Smooth muscle cell (in vitro differentiated cells): Measurements from ENCODE around the gene USP31. TPM values are rescaled to one million over a fixed set of nuclear protein-coding genes. Genes with fewer than 3 reads are reported as not detected.

Experiments used
- DNase-seq: peaks from one replicate; lab custom pipeline; 2025; ENCODE audit not compliant: unreplicated experiment; lab: John Stamatoyannopoulos, UW
- H2AFZ ChIP-seq: fragments of 200-600 bp; sonication (generic); 2 replicates; pipeline ENCODE4 v1.6.0; 2016; ENCODE audit warnings: antibody characterized with exemption, low read depth, mild to moderate bottlenecking
- H3F3A ChIP-seq: fragments of 200-600 bp; sonication (generic); 2 replicates; pipeline ENCODE4 v1.6.0; 2017; ENCODE audit warnings: antibody characterized with exemption, low read depth
- H3K27ac ChIP-seq: fragments of 200-600 bp; sonication (generic); 2 replicates; pipeline ENCODE4 v1.5.1; 2016; ENCODE audit warnings: low read depth, mild to moderate bottlenecking
- H3K27me3 ChIP-seq: fragments of 200-600 bp; sonication (generic); 2 replicates; pipeline ENCODE4 v1.6.1; 2016; ENCODE audit warnings: low read depth, mild to moderate bottlenecking
- H3K36me3 ChIP-seq: fragments of 200-600 bp; sonication (generic); 2 replicates; pipeline ENCODE4 v1.5.1; 2016; ENCODE audit warnings: low read depth
- H3K4me1 ChIP-seq: fragments of 200-600 bp; sonication (generic); 2 replicates; pipeline ENCODE4 v1.5.1; 2016; ENCODE audit warnings: low read depth
- H3K4me2 ChIP-seq: fragments of 200-600 bp; sonication (generic); 2 replicates; pipeline ENCODE4 v1.6.0; 2016; ENCODE audit warnings: mild to moderate bottlenecking
- H3K4me3 ChIP-seq: fragments of 200-600 bp; sonication (generic); 2 replicates; pipeline ENCODE4 v1.5.1; 2016; ENCODE audit warnings: mild to moderate bottlenecking
- H3K79me2 ChIP-seq: fragments of 200-600 bp; sonication (generic); 2 replicates; pipeline ENCODE4 v1.6.0; 2016; ENCODE audit warnings: low read depth, mild to moderate bottlenecking
- H3K9ac ChIP-seq: fragments of 200-600 bp; sonication (generic); 2 replicates; pipeline ENCODE4 v1.6.0; 2016; ENCODE audit warnings: low read depth
- H3K9me3 ChIP-seq: fragments of 200-600 bp; sonication (generic); replicated peaks from 2 replicates; pipeline ENCODE4 v1.5.1; 2016; ENCODE audit warnings: low read depth
- H4K20me1 ChIP-seq: fragments of 200-600 bp; sonication (generic); 2 replicates; pipeline ENCODE4 v1.6.0; 2016; ENCODE audit warnings: low read depth
- WGBS: methylation state at CpG from one replicate; pipeline ENCODE4 v1.1.7; 2016; ENCODE audit warnings: low lambda C conversion rate; 5-methylcytosine and 5-hydroxymethylcytosine counted together
- polyA plus RNA-seq: library from polyadenylated mRNA; unstranded; fragments of >200 nt; fragmentation: Nextera tagmentation; extraction: Ambion mirVana; gene quantifications from 2 replicates; pipeline ENCODE4 v1.2.1, GENCODE V29; 2016
- total RNA-seq: library from RNA; depleted of rRNA; stranded (reverse); fragments of >200 nt; gene quantifications from 2 replicates; pipeline ENCODE4 v1.2.3, GENCODE V29; 2014
- TF ChIP-seq, protein P1 (sequence below): fragments of 200-600 bp; sonication (generic); IDR thresholded peaks from 2 replicates; pipeline ENCODE4 v1.5.1; 2017; ENCODE audit warnings: borderline replicate concordance, mild to moderate bottlenecking, antibody characterized with exemption; ENCODE audit not compliant: insufficient read depth, poor library complexity, severe bottlenecking

The USP31 gene
- total and polyA plus RNA-seq, 2 experiments from 2014 or later: 2.7 to 5.7 TPM

- Histone ChIP-seq H3F3A (peaks cover 6% of the 10 kb centered on the region), H3K9me3 (no peaks in the 10 kb centered on the region), H3K27me3 (no peaks in the 10 kb centered on the region), H2AFZ (no peak overlapping the region), H3K4me1 (no peaks in the 10 kb centered on the region), H3K4me2 (no peak overlapping the region), H4K20me1 (no peaks in the 10 kb centered on the region), H3K36me3 (no peaks in the 10 kb centered on the region), H3K9ac (no peak overlapping the region), H3K79me2 (no peaks in the 10 kb centered on the region), H3K27ac (no peak overlapping the region), H3K4me3 (no peak overlapping the region)
- TF ChIP-seq, protein P1, sequence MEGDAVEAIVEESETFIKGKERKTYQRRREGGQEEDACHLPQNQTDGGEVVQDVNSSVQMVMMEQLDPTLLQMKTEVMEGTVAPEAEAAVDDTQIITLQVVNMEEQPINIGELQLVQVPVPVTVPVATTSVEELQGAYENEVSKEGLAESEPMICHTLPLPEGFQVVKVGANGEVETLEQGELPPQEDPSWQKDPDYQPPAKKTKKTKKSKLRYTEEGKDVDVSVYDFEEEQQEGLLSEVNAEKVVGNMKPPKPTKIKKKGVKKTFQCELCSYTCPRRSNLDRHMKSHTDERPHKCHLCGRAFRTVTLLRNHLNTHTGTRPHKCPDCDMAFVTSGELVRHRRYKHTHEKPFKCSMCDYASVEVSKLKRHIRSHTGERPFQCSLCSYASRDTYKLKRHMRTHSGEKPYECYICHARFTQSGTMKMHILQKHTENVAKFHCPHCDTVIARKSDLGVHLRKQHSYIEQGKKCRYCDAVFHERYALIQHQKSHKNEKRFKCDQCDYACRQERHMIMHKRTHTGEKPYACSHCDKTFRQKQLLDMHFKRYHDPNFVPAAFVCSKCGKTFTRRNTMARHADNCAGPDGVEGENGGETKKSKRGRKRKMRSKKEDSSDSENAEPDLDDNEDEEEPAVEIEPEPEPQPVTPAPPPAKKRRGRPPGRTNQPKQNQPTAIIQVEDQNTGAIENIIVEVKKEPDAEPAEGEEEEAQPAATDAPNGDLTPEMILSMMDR: no peak
- WGBS: 95% methylated on average over 20 of the region's 20 CpGs
- no peak for DNase-seq
These were observed 81.0 kb downstream of the USP31 start for GRCh38 chr16:23068079-23068736.

DNA sequence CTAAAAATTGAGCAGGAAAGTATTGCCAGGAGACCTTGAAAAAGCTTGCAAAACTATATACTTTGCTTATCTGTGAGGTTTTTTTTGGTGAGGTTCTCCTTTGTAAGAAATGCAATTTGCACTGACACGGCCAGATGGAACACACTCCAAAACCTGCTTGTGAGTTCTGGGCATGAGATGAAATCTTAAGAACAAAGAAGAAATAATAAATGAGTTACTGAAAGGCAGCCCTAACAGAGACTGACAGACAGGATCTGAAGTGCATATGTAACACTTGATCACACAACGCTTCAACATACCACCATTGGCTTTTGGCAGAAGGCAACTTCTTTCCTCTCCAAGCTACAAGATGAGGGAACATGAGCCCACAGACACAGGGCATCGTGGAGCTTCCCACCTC is 82.6 kb downstream of the USP31 start:
- Histone ChIP-seq H3F3A (peaks cover 6% of the 10 kb centered on the region), H4K20me1 (no peaks in the 10 kb centered on the region), H3K9ac (no peak overlapping the region), H3K27ac (no peak overlapping the region), H3K79me2 (no peaks in the 10 kb centered on the region), H3K4me2 (no peak overlapping the region), H2AFZ (no peak overlapping the region), H3K36me3 (no peaks in the 10 kb centered on the region), H3K4me3 (no peak overlapping the region), H3K9me3 (no peaks in the 10 kb centered on the region), H3K27me3 (no peaks in the 10 kb centered on the region), H3K4me1 (no peaks in the 10 kb centered on the region)
- 94% methylated on average over 3 of the region's 3 CpGs for WGBS
- no peak for DNase-seq
- TF ChIP-seq, protein P1: no peak

DNA sequence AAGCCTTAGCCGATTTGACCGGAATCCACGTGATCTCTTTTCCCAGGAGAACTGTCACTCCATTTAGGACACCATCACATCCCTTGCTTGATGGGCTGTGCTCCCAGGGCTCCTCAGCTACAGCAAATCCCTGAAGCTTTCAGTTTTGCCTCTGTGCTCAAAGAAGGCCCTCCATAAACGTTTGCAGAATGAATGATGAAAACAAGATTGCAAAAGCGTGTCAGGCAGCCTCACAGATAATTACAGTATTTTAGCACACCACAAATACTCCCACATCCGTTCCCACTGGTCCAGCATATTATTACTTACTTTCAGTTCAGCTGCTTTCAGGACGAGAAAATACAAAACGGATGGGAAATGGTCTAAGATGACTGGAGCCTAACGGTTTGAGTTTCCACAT is 84.6 kb downstream of the USP31 start:
- Histone ChIP-seq H3K4me3 (no peak overlapping the region), H4K20me1 (peaks cover 3% of the 10 kb centered on the region), H2AFZ (no peak overlapping the region), H3K27me3 (no peaks in the 10 kb centered on the region), H3K4me2 (peak overlapping the region; percentile 17), H3K27ac (no peak overlapping the region), H3K4me1 (no peaks in the 10 kb centered on the region), H3F3A (peaks cover 6% of the 10 kb centered on the region), H3K9ac (no peak overlapping the region), H3K9me3 (no peaks in the 10 kb centered on the region), H3K79me2 (no peaks in the 10 kb centered on the region), H3K36me3 (no peaks in the 10 kb centered on the region)
- DNase-seq: no peak
- 69% methylated on average over 9 of the region's 9 CpGs for WGBS
- TF ChIP-seq, protein P1: no peak

GRCh38 chr16:23062524-23062923 is 86.7 kb downstream of the USP31 start:
- peaks cover 3% of the 10 kb centered on the region for H4K20me1 ChIP-seq
- TF ChIP-seq, protein P1: no peak
- H3K4me2 ChIP-seq: no peak overlapping the region
- no peak overlapping the region for H3K27ac ChIP-seq
- no peaks in the 10 kb centered on the region for H3K9me3 ChIP-seq
- H3K4me1 ChIP-seq: no peaks in the 10 kb centered on the region
- no peak for DNase-seq
- H3K27me3 ChIP-seq: no peaks in the 10 kb centered on the region
- H3F3A ChIP-seq: peaks cover 6% of the 10 kb centered on the region
- H2AFZ ChIP-seq: no peak overlapping the region
- no peak overlapping the region for H3K4me3 ChIP-seq
- no peaks in the 10 kb centered on the region for H3K36me3 ChIP-seq
- 93% methylated on average over 5 of the region's 5 CpGs for WGBS
- H3K9ac ChIP-seq: no peak overlapping the region
- no peaks in the 10 kb centered on the region for H3K79me2 ChIP-seq
